ENCODE data around the gene KLHDC8A.

- TF ChIP-seq CTCF (IDR thresholded peaks at IDR 0.05) (no peak), POLR2A (IDR thresholded peaks at IDR 0.05) (no peak)
Measured at GRCh38 chr1:205340676-205341075, 16.0 kb downstream of the KLHDC8A start.

All from tibial nerve (tissue), 3 donors.